H1 (cell line): ENCODE measurements around the gene ZNF273. TPM values are rescaled to one million over a fixed set of nuclear protein-coding genes. Genes with fewer than 3 reads are reported as not detected.

ENCODE experiments used
- ATF3 ChIP-seq: IDR thresholded peaks from 2 replicates; pipeline ENCODE4 v1.6.1; 2011; ENCODE audit warnings: low read depth, mild to moderate bottlenecking, low read length; ENCODE audit not compliant: insufficient read depth
- BRCA1 ChIP-seq: IDR thresholded peaks from 2 replicates; pipeline ENCODE4 v1.6.1; 2012; ENCODE audit warnings: low read depth, low read length, improper control_type of control experiment
- CHD1 ChIP-seq: IDR thresholded peaks from 2 replicates; pipeline ENCODE4 v1.6.1; 2012; ENCODE audit warnings: low read depth, low read length, improper control_type of control experiment
- EGR1 ChIP-seq: IDR thresholded peaks from 2 replicates; pipeline ENCODE4 v1.6.1; 2011; ENCODE audit warnings: low read depth, low read length, borderline replicate concordance
- KDM1A ChIP-seq: fragments of 200-600, 300-600 bp; sonication (generic); IDR thresholded peaks from 2 replicates; pipeline ENCODE4 v1.7.1; 2016; ENCODE audit warnings: mild to moderate bottlenecking, low read length, borderline replicate concordance
- MAX ChIP-seq: IDR thresholded peaks from 2 replicates; pipeline ENCODE4 v1.6.1; 2012; ENCODE audit warnings: inconsistent platforms
- NRF1 ChIP-seq: IDR thresholded peaks from 2 replicates; pipeline ENCODE4 v1.6.1; 2011; ENCODE audit warnings: mild to moderate bottlenecking, low read depth, low read length, improper control_type of control experiment
- RAD21 ChIP-seq, 2 experiments: IDR thresholded peaks in 1 of 2; conservative IDR thresholded peaks in 1 of 2; 2 replicates each; pipeline ENCODE4 v1.6.1; 2011; ENCODE audit warnings: low read depth in 2 of 2, low read length in 2 of 2, improper control_type of control experiment in 1 of 2, inconsistent platforms in 1 of 2, mild to moderate bottlenecking in 1 of 2, moderate library complexity in 1 of 2
- SP4 ChIP-seq: IDR thresholded peaks from 2 replicates; pipeline ENCODE4 v1.6.1; 2012; ENCODE audit warnings: low read length, inconsistent platforms
- SRF ChIP-seq: IDR thresholded peaks from 2 replicates; pipeline ENCODE4 v1.6.1; 2011; ENCODE audit warnings: mild to moderate bottlenecking, low read depth, low read length, moderate library complexity
- TCF12 ChIP-seq: IDR thresholded peaks from 2 replicates; pipeline ENCODE4 v1.6.1; 2011; ENCODE audit warnings: low read depth, mild to moderate bottlenecking, low read length
- polyA plus RNA-seq, 7 experiments: library from polyadenylated mRNA; depleted of rRNA in 3 of 7; stranded (reverse) in 5 of 7; unstranded in 2 of 7; fragments of >200 nt in 5 of 7; fragments of 200-250 nt in 2 of 7; gene quantifications; 1 replicate in 5 of 7; 2 replicates in 1 of 7; 4 replicates in 1 of 7; pipeline versions ENCODE4 v1.2.1 to v1.2.3, GENCODE V29; 2011 to 2013; ENCODE audit warnings: missing spikeins in 2 of 7, mixed read lengths in 2 of 7
- total RNA-seq: library from RNA; stranded (reverse); fragmentation: NEBNext Ultra II Directional; extraction: Animal tissue kit (Norgen Biotek cat#: 25700); gene quantifications from 2 replicates; pipeline ENCODE4 v1.2.1, GENCODE V29; 2021

Gene ZNF273
- total and polyA plus RNA-seq, 2 of the 8 experiments (the other 6 are each of a cell fraction or from before 2014, with no cell fraction given) = 6.2 to 23.2 TPM

GRCh38 chr7:64884085-64884912 lies 18.8 kb upstream of the ZNF273 start (continued):
- TF ChIP-seq ATF3 (no peak), SRF (no peak), SP4 (no peak), RAD21 (IDR thresholded peaks at IDR 0.05 in 1 of 2, conservative IDR thresholded peaks at IDR 0.05 in 1 of 2; ENCODE audit: low read depth in 2 of 2, low read length in 2 of 2) (no peak), NRF1 (no peak), CHD1 (no peak), MAX (no peak), KDM1A (no peak), TCF12 (no peak), BRCA1 (no peak), EGR1 (no peak)
